ENCODE results near the gene TMEM183A.
"Not testable (repeated sequence)": the region's sequence is repeated elsewhere in the genome, so short reads cannot be mapped to it uniquely, and the experiment has no call there.

The TMEM183A gene

DNA sequence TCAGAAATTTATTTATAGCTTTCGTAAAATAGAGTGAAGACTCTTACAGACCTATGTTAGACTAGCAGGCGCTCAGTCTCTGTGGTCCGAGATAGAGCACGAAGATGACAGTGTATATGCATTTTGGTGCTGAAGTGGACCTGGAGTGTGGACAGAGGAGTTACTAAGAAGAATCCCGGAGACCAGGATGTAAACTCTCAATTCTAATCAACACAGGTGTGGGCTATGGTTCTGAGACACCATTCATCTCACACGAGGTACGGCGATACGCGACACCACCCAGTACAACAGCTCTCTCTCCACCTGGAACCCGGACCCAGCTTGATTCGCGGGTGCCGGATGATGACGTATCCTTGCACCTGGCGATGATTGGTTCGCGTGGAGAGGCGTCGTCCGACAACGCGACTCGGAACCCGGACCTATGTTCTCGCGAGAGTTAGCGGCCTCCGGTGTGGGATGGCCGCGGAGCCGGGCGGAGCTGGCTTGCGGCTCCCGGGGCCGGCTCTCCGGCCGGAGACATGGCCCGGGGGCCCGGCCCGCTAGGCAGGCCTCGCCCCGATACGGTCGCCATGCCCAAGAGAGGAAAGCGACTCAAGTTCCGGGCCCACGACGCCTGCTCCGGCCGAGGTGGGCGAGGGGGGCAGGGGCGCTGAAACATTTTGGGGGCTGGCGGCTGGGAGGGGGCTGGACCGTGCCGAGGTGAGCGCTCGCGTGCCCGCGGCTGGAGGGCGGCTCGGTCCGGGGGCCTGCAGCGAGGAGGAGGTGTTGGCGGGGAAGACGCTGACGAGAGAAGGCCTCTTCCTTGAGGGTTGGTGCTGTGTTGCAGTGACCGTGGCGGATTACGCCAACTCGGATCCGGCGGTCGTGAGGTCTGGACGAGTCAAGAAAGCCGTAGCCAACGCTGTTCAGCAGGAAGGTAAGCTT lies at the start of gene TMEM183A:
TMEM183A (plus strand) TSS at position 427 of the 924 bp plus-strand sequence; CDS start at position 519, 92 bp downstream.
- DNase-seq = peak; percentile 93

GRCh38 chr1:202957733-202958543 lies 49.2 kb upstream of the TMEM183A start, which contains the start of gene ADIPOR1:
TSS of gene ADIPOR1 (minus strand) at chr1:202958312. CDS start at chr1:202951070, 7,242 bp downstream.
- peak; percentile 93 for DNase-seq

GRCh38 chr1:202958544-202959275 lies 48.5 kb upstream of the TMEM183A start:
- DNase-seq = no peak

- no peak for DNase-seq
These were observed 47.9 kb upstream of the TMEM183A start for GRCh38 chr1:202959276-202959620.

DNA sequence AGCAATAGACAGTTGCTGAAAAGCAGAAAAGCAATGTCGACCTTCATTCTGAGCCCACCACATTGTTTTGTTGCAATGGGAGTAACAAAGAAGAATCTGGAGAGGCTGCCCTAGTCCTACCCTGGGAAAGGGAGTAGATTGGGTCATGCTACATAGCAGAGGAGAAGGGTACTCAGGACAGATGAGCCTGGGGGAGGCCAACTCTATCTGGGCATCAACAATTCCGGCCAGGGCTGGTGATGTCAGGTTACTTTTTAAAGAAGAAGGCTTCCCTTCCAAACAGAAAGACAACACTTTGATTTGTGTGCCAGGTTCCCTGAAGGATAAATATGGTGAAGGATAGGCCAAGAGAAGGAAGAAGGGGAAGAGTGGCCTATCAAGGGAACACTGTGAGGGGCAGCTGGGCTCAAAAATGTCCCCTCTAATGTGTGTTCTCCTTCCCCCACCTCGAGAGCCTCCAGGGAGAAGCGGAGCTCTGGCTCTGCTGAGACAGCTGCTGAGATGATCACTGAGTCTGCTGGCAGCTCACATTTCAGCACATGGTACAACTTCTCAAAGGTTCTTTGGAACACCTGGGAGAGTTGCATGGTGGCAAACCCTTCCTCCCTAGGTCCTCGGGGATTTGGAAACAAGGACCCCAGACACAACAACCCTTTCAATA lies 45.8 kb upstream of the TMEM183A start:
- no peak for DNase-seq

DNA sequence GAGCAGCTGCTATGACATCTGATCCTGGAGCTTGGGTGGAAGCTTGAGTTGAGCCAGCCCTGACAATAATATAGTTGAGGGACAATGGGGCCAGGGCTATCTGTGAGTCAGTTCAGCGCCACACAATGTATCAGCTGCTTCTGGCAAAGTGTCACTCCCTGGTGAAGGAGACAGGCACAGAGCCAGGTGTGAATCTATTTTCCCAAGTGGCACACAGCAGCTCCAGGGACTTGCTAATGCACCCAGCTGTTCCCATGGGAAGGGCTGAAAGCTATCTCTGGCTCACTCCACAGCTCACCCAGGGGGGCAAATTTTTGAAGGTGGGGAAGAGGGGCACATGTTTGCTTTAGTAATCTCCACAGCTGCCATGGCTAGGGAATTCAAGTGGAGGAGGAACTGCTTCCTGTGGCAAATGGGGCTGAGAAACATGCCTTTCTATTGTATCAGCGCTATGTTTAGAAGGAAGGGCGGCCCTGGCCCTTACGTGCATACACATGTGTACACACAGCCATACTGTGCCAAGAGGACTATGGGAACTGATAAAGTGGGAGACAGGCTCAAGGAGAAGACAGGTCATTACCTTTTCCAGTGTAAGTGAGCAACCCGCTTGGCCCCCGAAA lies 42.3 kb upstream of the TMEM183A start:
- DNase-seq = no peak

- DNase-seq = no peak
These were observed 41.8 kb upstream of the TMEM183A start for GRCh38 chr1:202965422-202965821.

- no peak for DNase-seq
These were observed 40.9 kb upstream of the TMEM183A start for GRCh38 chr1:202966006-202966898.

GRCh38 chr1:202967684-202968281 lies 39.4 kb upstream of the TMEM183A start:
- no peak for DNase-seq

GRCh38 chr1:202968351-202968750 lies 38.8 kb upstream of the TMEM183A start:
- no peak for DNase-seq

GRCh38 chr1:202968895-202969295 lies 38.3 kb upstream of the TMEM183A start:
- no peak for DNase-seq

DNA sequence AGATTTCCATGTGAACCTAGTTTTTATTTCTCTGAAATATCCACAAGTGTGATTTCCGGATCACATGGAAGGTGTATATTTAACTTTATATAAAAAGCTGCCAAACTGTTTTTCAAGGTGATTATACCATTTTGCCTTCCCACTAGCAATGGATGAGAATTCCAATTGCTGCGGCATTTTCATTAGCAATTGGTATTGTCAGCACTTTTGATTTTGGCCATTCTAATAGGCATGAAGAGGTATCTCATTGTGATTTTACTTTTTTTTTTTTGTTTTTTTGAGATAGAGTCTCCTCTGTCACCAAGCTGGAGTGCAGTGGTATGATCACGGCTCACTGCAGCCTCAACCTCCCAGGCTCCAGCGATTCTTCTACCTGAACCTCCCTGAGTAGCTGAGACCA lies 35.1 kb upstream of the TMEM183A start:
- DNase-seq = no peak

DNA sequence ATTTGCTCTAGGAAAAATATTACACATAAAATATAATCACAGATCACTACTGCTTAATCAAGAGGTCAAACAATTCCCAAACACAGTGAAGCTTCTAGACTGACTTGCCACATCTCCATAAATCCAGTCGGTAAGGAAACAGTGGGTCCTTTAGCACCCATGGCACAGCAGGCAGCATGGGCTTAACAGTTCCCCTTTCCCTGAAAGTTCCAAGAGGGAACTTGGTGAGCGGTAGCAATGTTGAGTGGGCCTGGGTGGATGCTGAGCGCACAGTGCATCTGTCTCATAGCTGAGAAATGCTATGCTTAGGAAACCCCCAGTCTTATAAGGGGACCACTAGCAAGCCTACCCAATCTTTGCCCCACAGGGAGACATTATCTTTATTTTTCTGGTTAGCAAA lies 32.3 kb upstream of the TMEM183A start:
- DNase-seq = no peak

DNA sequence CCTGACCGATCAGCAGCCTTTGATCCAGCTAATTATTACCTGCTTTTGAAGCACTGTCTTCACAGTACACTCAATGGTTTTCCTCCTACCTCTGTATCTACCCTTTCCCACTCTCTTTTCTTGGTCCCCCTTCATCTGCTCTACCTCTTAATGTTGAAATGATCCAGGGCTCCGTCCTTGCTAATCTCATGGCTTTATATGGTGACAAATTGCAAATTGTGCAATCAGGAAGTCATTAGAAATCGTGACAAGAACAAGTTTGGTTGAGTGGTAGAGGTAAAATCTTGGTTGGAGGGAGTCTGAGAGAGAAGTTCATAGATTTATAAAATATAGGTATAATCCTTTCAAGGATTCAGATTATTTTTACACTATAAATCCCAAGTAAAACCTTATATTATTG lies 30.5 kb upstream of the TMEM183A start:
- DNase-seq = no peak

DNA sequence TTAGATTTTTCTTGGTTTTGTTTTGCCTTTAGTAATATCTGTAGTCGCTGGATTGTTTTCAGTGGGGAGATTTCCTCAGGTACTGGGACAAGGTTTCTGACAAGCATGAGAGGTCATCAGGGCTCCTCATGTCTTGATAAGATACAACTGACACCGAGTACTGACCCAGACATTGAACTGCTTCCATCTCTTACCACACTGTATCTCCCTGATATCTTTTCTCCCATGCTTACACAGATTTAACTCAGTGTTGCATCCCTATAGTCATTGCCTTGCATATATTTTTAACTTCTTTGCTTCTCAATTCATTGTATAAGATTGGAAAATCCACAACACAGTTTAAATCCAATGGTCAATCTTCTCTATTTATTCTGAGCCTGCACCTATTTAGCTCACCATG lies 27.7 kb upstream of the TMEM183A start:
- no peak for DNase-seq

DNA sequence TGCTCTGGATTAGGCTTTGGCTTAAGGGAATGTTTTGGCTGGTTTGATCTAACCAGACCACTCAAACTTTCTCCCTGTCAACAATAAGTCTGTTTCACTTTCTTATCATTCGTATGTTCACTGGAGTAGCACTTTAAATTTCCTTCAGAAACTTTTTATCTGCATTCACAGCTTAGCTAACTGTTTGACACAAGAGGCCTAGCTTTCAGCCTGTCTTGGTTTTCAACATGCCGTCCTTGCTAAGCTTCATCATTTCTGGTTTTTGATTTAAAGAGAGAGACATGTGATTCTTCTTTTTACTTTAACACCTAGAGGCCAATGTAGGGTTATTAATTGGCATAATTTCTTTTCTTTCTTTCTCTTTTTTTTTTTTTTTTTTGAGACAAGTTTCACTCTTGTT lies 25.2 kb upstream of the TMEM183A start:
- DNase-seq = no peak

- no peak for DNase-seq
These were observed 24.3 kb upstream of the TMEM183A start for GRCh38 chr1:202982715-202983430.

DNA sequence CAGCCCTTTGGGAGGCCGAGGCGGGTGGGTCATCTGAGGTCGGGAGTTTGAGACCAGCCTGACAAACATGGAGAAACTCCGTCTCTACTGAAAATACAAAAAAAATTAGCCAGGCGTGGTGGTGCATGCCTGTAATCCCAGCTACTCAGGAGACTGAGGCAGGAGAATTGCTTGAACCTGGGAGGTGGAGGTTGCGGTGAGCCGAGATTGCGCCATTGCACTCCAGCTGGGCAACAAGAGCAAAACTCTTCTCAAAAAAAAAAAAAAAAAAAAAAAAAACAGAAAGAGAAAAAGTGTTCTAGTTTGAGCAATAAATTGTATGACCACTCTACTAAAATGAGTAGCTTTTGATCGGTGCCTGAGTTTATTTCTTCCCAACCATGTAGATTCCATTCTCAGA lies 21.1 kb upstream of the TMEM183A start:
- DNase-seq = not testable (repeated sequence)

DNA sequence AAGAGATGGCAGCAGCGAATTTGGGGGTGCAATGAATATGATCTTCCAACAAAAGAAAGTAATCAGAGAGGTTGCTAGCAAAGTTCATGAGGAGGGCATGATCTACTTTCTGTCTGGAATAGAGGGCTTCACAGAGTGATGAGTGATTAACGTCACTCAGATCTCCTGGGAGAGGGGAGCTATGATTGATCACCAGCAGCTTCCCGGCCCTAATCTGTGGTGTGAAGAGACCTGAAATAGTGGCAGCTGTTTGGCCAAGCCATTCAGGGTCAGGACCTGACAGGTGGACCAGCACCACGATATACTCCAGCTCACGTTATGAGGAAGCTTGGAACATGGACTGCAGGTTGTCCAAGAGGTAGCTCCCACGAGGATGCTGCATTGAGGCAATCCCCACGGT lies 19.9 kb upstream of the TMEM183A start:
- no peak for DNase-seq
